Mammary epithelial cell (primary cell): Measurements from ENCODE around the gene STARD13.

ENCODE experiments used
- CTCF ChIP-seq, 2 donors: IDR thresholded peaks in 1 of 2; conservative IDR thresholded peaks in 1 of 2; 2 replicates each; pipeline ENCODE4 v1.5.1; 2011 to 2012; ENCODE audit warnings: inconsistent platforms in 2 of 2, low read length in 2 of 2, mild to moderate bottlenecking in 2 of 2, control low read depth in 1 of 2, low read depth in 1 of 2; ENCODE audit not compliant: insufficient read depth in 1 of 2; ENCODE audit errors: extremely low read depth in 1 of 2
- EZH2 ChIP-seq: IDR thresholded peaks from 2 replicates; pipeline ENCODE4 v1.6.1; 2012; ENCODE audit warnings: low read length, inconsistent platforms, borderline replicate concordance

- TF ChIP-seq CTCF (conservative IDR thresholded peaks at IDR 0.05 in 1 of 2, IDR thresholded peaks at IDR 0.05 in 1 of 2; ENCODE audit: extremely low read depth in 1 of 2, insufficient read depth in 1 of 2, low read depth in 1 of 2, low read length in 2 of 2), result no peak
- no peak for TF ChIP-seq EZH2
Observed at GRCh38 chr13:33060815-33061214, 224.7 kb downstream of the STARD13 start.
